GM12875 (cell line): ENCODE measurements around the gene NDUFAF4.

Experiments used
- H3K4me3 ChIP-seq: one replicate; pipeline ENCODE4 v1.5.1; 2011; ENCODE audit warnings: low read depth, low read length, control low read depth
- CTCF ChIP-seq: IDR thresholded peaks from 2 replicates; pipeline ENCODE4 v1.5.1; 2011; ENCODE audit warnings: low read depth, mild to moderate bottlenecking, control low read depth, inconsistent platforms, low read length, moderate library complexity, borderline replicate concordance; ENCODE audit not compliant: insufficient read depth

NDUFAF4 gene

GRCh38 chr6:96856856-96857255, 40.8 kb downstream of the NDUFAF4 start:
- H3K4me3 ChIP-seq = no peak overlapping the region
- no peak for TF ChIP-seq CTCF

- no peak overlapping the region for H3K4me3 ChIP-seq
- no peak for TF ChIP-seq CTCF
Measured at GRCh38 chr6:96853083-96853482, 44.6 kb downstream of the NDUFAF4 start.

GRCh38 chr6:96852605-96853004, 45.1 kb downstream of the NDUFAF4 start:
- no peak overlapping the region for H3K4me3 ChIP-seq
- no peak for TF ChIP-seq CTCF

- H3K4me3 ChIP-seq = no peak overlapping the region
- no peak for TF ChIP-seq CTCF
Measured at GRCh38 chr6:96851858-96852257, 45.8 kb downstream of the NDUFAF4 start.

- TF ChIP-seq CTCF = no peak
- no peak overlapping the region for H3K4me3 ChIP-seq
Measured at GRCh38 chr6:96849615-96850014, 48.1 kb downstream of the NDUFAF4 start.

GRCh38 chr6:96844530-96844929, 53.2 kb downstream of the NDUFAF4 start:
- H3K4me3 ChIP-seq = no peak overlapping the region
- no peak for TF ChIP-seq CTCF

- TF ChIP-seq CTCF = no peak
- no peak overlapping the region for H3K4me3 ChIP-seq
Measured at GRCh38 chr6:96841345-96841744, 56.3 kb downstream of the NDUFAF4 start.
